GM21423 (cell line): Measurements from ENCODE around the gene TFF1.
"Not testable (repeated sequence)": the region's sequence is repeated elsewhere in the genome, so short reads cannot be mapped to it uniquely, and the experiment has no call there.

Experiments
- ATAC-seq: cut with Tn5 transposase; IDR thresholded peaks from one replicate; pipeline ENCODE4 v1.9.1; 2021; ENCODE audit warnings: mild to moderate bottlenecking, moderate library complexity; ENCODE audit not compliant: unreplicated experiment

TFF1 gene

DNA sequence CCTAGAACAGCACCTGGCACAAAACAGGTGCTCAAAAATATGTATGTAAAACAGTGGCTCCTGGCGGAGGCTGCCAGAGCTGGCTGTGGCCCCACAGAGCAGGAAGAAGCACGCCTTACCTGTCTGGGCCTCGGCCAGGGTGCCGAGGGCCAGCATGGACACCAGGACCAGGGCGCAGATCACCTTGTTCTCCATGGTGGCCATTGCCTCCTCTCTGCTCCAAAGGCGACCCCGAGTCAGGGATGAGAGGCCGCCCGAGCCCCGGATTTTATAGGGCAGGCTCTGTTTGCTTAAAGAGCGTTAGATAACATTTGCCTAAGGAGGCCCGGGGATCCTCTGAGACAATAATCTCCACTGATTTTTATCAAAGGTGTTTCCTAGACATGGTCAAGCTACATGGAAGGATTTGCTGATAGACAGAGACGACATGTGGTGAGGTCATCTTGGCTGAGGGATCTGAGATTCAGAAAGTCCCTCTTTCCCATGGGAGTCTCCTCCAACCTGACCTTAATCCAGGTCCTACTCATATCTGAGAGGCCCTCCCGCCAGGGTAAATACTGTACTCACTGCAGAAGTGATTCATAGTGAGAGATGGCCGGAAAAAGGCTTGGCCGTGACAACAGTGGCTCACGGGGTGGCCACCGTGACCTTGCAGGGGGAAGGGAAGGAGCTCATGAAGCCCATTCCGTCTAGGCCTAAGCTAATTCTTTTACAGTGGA lies at the start of gene TFF1:
Gene TFF1 (minus strand): TSS at position 244 of the 719 bp plus-strand sequence. CDS start 40 bp downstream, at position 204.
- no peak for ATAC-seq

DNA sequence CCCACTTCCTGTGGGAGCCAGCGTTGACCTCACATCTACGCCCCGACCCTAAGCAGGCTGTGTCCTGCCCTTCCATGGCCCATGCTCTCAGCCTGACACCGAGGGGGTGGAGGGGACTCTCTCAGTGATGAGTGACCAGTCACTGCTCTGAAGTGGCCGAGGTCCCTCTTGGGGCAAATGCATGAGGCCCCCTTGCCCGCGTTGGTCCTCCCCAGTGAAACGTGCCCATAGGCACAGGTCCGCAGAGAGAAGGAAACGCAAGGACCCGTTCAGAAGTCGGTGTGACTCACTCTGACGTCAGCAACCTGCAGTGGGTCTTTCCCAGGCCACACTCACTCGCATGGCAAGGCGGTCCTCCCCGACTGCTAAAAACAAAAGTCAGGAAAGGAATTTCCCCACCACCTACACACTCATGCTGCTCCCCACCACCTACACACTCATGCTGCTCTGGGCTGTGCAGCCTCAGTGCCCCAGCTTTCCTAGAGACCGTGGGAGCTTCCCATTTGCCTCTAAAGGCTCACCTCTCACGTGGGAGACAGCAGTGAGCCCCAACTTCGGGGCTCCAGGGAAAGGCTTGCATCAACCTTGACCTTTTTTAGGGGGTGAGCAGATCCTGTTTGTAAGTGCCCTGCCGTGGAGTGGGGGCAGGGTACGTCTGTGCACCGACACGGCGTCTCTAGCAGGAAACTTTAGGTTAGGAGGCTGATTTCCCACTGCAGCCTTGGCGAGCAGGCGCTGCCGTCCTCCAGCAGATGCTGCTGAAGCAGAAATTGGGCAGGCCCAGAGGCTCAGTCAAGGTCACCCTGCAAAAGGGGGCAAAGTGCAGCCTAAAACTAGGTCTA lies 48.8 kb upstream of the TFF1 start:
- peak; percentile 68 for ATAC-seq

DNA sequence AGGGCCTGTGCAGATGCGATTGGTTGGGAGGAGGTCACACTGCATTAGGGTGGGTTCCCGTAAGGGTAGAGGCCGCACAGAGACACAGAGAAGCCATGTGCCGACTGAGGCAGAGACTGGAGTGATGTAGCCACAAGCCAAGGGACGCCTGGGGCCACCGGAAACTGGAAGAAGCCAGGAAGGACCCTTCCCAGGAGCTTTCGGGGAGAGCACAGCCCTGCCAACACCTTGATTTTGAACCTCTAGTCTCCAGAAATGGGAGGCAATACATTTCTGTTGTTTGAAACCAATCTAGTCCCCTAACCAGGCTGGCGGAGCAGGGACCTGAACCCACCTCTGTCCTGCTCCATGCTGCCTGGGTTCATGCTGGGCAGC lies 48.2 kb upstream of the TFF1 start:
- no peak for ATAC-seq

DNA sequence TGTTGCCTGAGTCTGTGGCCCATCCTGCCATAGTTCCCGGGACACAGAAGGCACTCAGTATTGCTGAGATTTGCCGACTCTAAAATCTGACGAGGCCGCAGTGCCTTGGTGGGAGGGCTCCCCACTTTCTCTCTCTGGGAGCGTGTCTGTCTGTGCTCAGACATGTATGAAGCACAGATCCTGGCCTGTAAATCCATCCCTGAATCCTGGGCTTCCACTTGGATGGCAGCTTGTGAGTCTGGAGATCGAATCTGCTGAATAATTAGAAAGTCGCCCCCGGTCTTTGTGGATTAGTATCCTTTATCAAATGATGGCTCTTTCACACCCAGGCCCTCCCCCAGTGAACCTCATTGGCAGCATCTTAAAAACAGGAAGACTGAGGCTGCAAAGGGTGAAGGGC lies 47.7 kb upstream of the TFF1 start:
- ATAC-seq = no peak

DNA sequence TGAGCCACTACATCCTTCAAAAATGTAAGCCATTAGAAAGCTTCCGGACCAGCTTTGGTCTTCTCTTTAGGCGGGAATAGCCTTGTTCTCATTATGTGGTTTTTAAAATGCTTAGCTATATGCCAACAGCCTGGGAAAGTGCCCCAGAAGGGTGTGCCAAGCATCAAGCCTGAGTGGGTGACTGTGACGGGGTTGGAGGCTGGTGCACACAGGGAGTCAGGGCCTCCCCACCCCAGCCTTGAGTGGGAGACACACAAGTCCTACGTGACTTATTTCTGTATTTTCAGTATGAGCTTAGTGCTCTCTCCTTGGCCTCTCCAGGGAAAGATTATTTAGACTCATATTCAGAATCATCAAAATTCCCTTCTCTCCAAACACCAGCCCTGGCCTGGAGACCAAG lies 47.2 kb upstream of the TFF1 start:
- no peak for ATAC-seq

DNA sequence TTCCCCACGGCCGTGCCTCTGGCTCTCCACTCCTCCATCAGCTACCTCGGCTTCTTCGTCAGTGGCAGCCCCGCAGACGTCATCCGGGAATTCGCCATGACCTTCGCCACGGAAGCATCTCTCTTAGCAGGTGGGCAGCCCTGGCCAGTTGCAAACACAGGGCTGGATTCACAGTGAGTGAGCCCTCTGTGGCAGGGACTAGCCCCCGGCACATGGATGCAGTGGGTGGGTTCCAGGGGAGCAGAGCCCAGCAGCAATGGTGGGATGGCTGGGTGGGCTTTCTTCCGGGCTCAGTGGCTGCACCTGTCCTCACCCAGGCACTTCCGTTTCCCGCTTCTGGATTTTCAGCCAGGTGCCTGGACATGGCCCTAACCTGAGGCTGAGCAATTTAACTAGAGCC lies 46.8 kb upstream of the TFF1 start:
- no peak for ATAC-seq

DNA sequence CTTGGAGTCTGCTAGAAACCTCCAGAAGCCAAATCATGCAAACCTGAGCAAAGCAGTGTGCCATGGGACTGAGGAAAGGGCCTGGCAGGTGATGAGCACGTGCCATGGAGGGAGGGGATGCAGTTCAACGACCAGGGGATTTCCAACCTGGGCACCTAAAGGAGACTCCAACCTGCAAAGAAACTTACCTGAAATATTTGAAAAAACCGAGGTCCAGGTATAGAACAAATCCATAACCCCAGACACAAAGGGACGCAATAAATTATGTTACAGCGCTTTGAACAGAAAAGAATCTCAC lies 46.2 kb upstream of the TFF1 start:
- no peak for ATAC-seq

DNA sequence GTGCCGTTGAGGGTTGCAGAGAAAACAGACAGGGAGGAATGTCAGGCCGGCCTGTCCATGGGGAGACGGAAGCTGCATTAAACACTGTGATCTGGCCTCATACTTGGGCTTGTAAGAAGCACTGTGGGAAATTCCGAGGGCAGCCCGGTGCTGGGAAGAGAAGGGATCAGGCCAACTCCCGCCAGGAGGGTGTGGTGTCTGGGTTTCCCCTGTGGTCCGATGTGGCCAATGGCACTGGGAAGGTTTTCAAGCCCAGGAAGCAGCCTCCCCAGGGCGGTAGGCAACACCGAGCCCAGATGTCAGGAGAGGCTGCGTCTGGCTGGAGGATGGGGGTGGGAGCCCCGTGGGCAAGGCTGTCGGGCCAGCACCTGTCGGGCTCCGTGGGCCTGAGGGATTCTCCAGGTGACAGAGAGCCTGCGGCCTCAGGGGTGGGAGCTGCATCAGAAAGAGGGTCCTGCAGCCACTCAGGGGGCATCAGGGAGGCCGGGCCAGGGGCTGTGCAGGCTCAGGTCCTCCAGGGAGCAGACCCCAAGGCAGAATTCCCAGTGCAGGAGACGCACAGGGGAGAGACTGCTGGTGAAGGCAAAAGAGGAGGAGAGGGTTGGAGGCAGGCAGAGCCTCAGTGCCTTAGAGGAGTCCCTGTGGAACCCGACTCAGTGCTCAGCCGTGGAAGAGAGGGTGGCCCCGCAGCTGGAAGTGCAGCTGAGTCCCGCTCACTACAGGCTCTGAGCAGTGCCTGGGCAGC lies 45.7 kb upstream of the TFF1 start:
- no peak for ATAC-seq

DNA sequence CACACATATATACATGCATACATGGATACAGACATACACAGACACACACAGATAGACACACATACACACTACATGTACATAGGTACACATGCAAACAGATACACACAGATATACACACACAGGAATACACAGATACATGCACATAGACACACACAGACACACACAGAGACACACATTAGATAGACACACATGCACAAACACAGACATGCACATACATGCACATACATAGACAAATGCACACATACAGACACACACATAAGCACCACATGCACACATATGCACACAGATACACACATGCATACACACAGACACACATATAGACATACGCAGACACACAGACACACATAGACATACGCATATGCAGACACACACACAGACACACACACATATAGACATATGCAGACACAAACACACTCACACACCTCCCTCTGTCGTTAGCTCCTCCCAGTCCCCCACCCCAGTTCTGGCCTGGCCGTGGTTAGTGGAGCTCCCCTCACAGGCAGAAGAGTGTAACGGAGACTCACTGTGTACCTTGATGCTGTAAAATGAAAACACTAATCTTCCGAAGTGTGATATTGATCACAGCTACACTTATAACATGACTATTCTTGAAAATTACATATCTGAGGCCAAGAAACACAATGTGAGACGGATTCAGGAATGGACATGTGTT lies 45.0 kb upstream of the TFF1 start:
- no peak for ATAC-seq

DNA sequence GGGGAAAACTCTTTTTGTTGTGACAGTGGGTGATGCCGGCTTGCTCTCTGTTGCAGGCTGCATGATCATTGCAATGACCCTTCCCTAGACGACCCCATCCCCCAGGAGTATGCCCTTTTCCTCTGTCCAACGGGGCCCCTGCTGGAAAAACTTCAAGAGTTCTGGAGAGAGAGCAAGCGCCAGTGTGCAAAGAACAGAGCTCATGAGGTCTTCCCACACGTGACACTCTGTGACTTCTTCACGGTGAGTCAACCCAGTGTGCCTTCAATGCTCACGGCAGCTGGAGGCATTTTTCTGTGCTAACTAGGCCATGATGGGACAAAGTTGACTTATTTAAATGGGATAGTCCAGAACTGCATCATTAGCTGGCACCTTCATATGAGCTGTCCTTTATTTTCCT lies 43.0 kb upstream of the TFF1 start:
- ATAC-seq = no peak

DNA sequence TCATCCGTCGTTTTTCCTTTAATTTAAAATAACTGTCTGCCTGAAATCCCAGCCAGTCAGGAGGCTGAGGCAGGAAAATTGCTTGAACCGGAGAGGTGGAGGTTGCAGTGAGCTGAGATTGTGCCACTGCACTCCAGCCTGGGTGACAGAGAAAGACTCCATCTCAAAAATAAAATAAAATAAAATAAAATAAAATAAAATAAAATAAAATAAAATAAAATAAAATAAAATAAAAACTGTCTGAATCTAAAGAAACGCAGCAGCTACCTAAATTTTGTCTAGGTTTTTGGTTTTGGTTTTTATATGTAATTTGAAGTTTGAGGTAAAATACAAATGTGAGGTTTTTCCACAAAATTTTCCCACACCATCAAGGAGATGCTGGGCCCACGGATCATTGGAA lies 42.4 kb upstream of the TFF1 start:
- ATAC-seq = not testable (repeated sequence)

DNA sequence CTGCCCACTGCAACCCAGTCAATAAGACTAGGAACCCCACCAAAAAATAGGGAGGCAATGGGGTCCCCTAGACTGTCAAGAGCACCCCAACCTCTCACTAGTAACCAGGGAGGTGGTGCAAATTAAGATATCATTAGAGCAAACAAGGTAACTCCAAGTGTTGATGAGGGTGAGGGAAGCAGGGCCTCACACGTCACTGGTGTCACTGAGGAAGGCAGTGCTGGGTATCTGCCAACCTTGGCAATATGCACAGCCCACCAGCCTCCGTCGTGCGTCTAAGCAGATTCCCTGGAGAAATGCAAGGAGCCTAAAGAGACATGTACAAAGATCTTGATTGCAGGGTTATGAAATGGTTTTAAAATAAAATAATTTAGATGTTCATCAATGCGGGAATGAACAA lies 41.1 kb upstream of the TFF1 start:
- no peak for ATAC-seq

DNA sequence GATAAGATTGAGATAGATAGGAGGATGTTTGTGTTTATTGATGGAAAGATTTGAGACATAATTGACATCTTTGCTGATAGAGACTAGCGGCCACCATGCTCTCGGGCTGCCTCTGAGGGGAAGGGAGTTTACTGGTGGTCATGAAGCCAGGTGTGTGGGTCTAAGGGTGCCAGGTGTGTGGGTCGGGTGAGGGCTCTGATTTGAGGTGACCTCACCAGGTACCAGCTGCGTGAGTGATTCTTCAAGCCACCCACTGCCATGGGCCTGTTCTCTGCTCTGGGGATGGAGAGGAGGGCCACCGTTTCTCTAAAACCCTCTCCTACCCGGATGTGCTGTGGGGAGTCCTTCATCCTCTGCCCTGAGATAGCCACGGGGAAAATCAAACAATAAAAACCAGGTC lies 40.5 kb upstream of the TFF1 start:
- no peak for ATAC-seq

DNA sequence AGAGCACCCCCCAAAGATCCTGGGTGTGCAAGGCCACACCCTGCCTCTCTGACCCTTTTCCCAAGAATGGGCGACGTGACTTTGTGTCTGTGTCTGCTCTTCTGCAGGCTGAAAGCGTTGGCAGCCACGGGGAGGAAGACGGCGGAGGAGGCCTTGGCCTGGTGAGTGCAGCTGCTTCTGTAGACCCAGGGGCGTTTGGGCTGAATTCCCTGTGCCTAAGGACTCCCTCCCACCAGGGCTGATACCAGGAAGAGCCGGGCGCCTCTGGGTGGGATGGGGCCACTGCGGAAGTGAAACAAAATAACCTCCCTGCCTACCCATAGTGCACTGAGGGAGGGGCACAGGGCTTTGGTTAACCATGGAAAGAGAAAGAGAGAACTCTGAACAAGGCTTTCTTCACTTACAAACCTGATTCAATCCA lies 39.9 kb upstream of the TFF1 start:
- no peak for ATAC-seq

DNA sequence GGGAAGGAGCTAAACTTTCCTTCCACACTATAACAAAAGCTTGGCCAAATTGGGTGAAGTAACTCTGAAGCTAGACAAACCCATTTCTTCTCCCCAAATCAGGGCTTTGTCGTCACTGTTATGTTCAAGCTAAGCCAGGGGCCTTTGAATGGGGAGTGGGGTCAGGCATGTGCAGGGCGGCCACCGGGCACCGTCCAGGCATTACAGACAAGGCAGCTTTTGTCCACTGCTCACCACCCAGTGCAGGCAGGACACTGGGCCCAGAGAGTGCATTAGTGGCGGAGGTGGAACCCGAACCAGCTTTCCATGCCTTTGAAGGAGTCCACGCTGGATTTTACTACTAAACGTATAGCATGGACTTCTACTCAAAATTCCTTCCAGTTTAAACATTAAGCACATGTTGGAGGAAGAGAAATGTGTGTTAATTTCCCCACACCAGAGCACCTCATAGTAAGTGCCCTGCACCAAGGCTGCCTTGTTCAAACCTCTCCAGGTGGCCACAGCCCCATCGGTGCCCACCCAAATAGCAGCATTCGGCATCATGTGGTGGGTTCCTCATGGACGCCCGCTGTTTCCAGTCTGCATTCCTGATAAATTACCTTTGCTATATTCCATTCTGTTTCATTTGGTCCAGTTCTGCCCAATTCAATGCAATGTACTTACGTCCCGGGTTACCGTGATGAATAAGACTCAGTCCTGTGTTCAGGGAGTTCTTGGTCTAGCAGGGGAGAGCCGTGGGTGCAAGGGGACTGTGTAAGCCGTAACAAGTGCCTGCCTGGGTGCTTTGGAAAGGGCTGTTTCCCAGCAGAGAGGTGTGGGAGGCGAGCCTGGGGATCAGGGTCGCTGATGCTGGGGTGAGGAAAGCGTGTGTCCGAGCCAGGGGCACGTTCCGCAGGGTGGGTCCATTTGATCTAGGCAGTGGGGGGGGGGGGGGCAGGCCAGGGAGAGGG lies 39.0 kb upstream of the TFF1 start:
- ATAC-seq = no peak

DNA sequence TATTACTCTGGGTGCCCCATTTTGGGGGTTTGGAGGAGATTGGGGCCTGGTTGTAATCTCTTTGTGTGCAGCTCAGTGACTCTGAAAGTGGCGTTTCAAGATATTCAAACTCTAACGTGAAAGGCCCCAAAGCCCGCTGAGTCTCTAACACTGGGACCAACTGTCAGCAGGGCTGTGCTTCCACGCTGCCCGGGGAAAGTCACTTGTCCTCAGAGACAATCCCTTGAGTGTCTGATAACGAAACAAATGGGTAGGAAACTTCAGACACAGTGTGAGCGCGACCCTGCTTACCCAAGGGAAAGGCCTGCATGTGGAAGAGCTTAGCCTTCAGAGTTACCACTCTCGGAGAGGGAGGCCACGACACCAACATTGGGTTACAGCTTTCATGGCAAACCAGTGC lies 38.2 kb upstream of the TFF1 start:
- no peak for ATAC-seq

DNA sequence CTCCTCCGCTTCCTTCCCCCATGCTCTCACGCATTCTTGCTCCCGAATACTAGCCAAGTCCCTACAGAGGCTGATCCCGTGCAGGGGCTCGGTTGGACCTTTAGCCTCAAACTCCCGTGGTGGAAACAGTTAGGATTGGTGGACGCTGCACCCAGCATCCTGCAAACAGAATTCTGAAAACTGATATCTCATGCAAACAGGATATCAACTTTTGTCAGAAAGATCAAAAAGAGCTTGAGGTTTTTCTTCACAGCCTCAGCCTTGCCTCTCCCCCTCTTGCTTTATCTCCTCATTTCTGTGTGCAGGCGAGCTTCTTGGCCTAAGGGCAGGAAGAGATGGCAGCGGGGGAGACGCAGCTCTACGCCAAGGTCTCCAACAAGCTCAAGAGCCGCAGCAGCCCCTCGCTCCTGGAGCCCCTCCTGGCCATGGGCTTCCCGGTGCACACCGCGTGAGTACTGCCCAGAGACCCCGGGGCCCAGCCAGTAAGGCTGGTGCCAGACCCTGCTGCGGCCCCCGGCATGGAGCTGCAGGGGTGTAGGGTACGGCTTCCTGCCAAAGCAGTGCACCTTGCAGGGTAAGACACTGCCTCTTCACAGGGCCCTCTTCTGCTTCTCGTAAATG lies 37.4 kb upstream of the TFF1 start, which contains the start of gene UBASH3A:
Gene UBASH3A (plus strand): TSS at position 292 of the 621 bp plus-strand sequence. CDS start 44 bp downstream, at position 336.
- ATAC-seq = no peak

DNA sequence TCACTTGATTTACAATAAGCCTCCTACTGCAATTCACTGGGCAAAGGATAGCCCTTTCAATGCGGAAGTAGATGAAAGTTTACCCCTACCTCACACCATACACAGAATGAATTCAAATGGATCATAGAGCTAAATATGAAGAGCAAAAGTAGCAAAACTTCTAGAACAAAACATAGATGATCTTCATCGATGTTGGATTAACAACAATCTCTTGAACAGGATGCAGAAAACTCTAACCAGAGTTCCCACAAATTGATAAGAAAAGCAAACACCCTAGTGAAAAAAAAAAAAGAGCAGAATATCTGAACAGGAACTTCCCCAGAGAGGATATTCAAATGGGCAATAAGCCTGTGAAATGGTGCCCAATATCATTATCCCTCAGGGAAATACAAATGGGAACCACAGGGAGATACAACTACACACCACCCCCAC lies 35.5 kb upstream of the TFF1 start:
- no peak for ATAC-seq

DNA sequence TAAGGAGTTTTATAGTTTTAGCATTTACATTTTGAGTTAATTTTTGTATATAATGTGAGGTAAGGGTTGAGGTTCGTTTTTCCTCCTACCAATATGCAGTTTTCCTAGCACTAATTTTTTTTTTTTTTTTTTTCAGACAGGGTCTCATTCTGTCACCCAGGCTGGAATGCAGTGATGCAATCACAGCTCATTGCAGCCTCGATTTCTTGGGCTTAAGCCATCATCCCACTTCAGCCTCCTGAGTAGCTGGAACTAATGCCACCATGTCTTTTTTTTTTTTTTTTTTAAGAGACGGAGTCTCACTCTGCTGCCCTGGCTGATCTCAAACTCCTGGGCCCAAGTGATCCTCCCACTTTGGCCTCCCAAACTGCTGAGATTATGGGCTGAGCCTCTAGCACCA lies 34.8 kb upstream of the TFF1 start:
- no peak for ATAC-seq

DNA sequence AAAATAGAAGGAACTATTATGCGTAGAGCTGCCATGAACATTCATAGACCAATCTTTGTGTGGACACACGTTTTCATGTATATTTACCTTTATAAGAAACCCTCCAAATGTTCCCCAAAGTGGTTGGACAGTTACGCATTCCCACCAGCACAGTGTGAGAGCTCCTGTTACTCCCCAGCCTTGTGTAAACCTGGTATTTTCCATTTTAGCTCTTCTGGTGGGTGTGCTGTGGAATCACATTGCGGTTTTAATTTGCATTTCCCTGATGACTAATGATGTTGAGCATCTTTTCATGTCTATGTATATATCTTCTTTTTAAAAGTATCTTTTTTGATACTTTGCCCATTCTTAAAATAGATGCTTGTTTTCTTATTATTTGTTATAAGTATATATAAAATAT lies 34.2 kb upstream of the TFF1 start:
- ATAC-seq = no peak
